HEK293 (cell line): ENCODE data around the gene GMDS.
A peak's percentile ranks its signal among the peaks of the same experiment; 100 is the strongest.

Source experiments
- GLI4 ChIP-seq: fragments of 450-650 bp; formaldehyde crosslinking; IDR thresholded peaks from 2 replicates; pipeline ENCODE4 v1.5.1; 2016; ENCODE audit warnings: missing biosample characterization, missing genetic modification characterization
- KLF16 ChIP-seq: fragments of 450-650 bp; formaldehyde crosslinking; IDR thresholded peaks from 2 replicates; pipeline ENCODE4 v1.5.1; 2017; ENCODE audit warnings: missing biosample characterization, missing genetic modification characterization
- RBAK ChIP-seq: fragments of 450-650 bp; formaldehyde crosslinking; IDR thresholded peaks from 2 replicates; pipeline ENCODE4 v1.5.1; 2016; ENCODE audit warnings: missing biosample characterization, missing genetic modification characterization
- SETDB1 ChIP-seq: IDR thresholded peaks from one replicate; pipeline ENCODE4 v1.6.1; 2017; ENCODE audit warnings: mild to moderate bottlenecking, low read length, moderate library complexity, mixed read lengths; ENCODE audit not compliant: insufficient read length
- SP7 ChIP-seq: fragments of 450-650 bp; formaldehyde crosslinking; IDR thresholded peaks from 2 replicates; pipeline ENCODE4 v1.5.1; 2016; ENCODE audit warnings: missing biosample characterization, missing genetic modification characterization
- ZBTB20 ChIP-seq: fragments of 450-650 bp; formaldehyde crosslinking; IDR thresholded peaks from 2 replicates; pipeline ENCODE4 v1.5.1; 2016; ENCODE audit warnings: missing biosample characterization, missing genetic modification characterization
- ZBTB21 ChIP-seq: fragments of 450-650 bp; formaldehyde crosslinking; IDR thresholded peaks from 2 replicates; pipeline ENCODE4 v1.5.1; 2017; ENCODE audit warnings: missing biosample characterization, missing genetic modification characterization
- ZFP3 ChIP-seq: fragments of 450-650 bp; formaldehyde crosslinking; IDR thresholded peaks from 2 replicates; pipeline ENCODE4 v1.5.1; 2016; ENCODE audit warnings: low read depth, missing biosample characterization, missing genetic modification characterization
- ZNF133 ChIP-seq: fragments of 450-650 bp; formaldehyde crosslinking; IDR thresholded peaks from 2 replicates; pipeline ENCODE4 v1.5.1; 2016; ENCODE audit warnings: missing biosample characterization, missing genetic modification characterization
- ZNF140 ChIP-seq: fragments of 450-650 bp; formaldehyde crosslinking; IDR thresholded peaks from 2 replicates; pipeline ENCODE4 v1.5.1; 2016; ENCODE audit warnings: missing biosample characterization, missing genetic modification characterization
- ZNF221 ChIP-seq: fragments of 450-650 bp; formaldehyde crosslinking; IDR thresholded peaks from 2 replicates; pipeline ENCODE4 v1.5.1; 2017; ENCODE audit warnings: missing biosample characterization, missing genetic modification characterization, borderline replicate concordance
- ZNF335 ChIP-seq: fragments of 450-650 bp; formaldehyde crosslinking; conservative IDR thresholded peaks from 2 replicates; pipeline ENCODE4 v1.5.1; 2016; ENCODE audit warnings: missing biosample characterization, missing genetic modification characterization
- ZNF341 ChIP-seq: fragments of 450-650 bp; formaldehyde crosslinking; IDR thresholded peaks from 2 replicates; pipeline ENCODE4; 2016; ENCODE audit warnings: low read depth, missing biosample characterization, missing genetic modification characterization
- ZNF501 ChIP-seq: fragments of 450-650 bp; formaldehyde crosslinking; IDR thresholded peaks from 2 replicates; pipeline ENCODE4 v1.5.1; 2016; ENCODE audit warnings: missing biosample characterization, missing genetic modification characterization
- ZNF514 ChIP-seq: fragments of 450-650 bp; formaldehyde crosslinking; IDR thresholded peaks from 2 replicates; pipeline ENCODE4 v1.5.1; 2016; ENCODE audit warnings: missing biosample characterization, missing genetic modification characterization
- ZNF518A ChIP-seq: fragments of 450-650 bp; formaldehyde crosslinking; conservative IDR thresholded peaks from 2 replicates; pipeline ENCODE4 v1.5.1; 2016; ENCODE audit warnings: low read depth, missing biosample characterization, missing genetic modification characterization
- ZNF549 ChIP-seq: fragments of 450-650 bp; IDR thresholded peaks from 2 replicates; pipeline ENCODE4 v1.5.1; 2018; ENCODE audit warnings: missing biosample characterization, missing genetic modification characterization, mild to moderate bottlenecking, inconsistent platforms, moderate library complexity
- ZNF792 ChIP-seq: fragments of 450-650 bp; formaldehyde crosslinking; IDR thresholded peaks from 2 replicates; pipeline ENCODE4 v1.5.1; 2016; ENCODE audit warnings: missing biosample characterization, missing genetic modification characterization
- ZSCAN18 ChIP-seq: fragments of 450-650 bp; formaldehyde crosslinking; IDR thresholded peaks from 2 replicates; pipeline ENCODE4 v1.5.1; 2016; ENCODE audit warnings: missing biosample characterization, missing genetic modification characterization
- TF ChIP-seq, protein P1 (sequence below): sonication (generic); formaldehyde crosslinking; IDR thresholded peaks from 2 replicates; pipeline ENCODE4 v1.8.1; 2022; ENCODE audit warnings: mild to moderate bottlenecking, moderate library complexity, missing genetic modification reagents
- TF ChIP-seq, protein P2 (sequence below): fragments of 450-650 bp; formaldehyde crosslinking; IDR thresholded peaks from 2 replicates; pipeline ENCODE4 v1.5.1; 2016; ENCODE audit warnings: missing biosample characterization, missing genetic modification characterization
- TF ChIP-seq, protein P3 (sequence below): fragments of 450-650 bp; formaldehyde crosslinking; IDR thresholded peaks from 2 replicates; pipeline ENCODE4 v1.5.1; 2017; ENCODE audit warnings: missing biosample characterization, missing genetic modification characterization
- TF ChIP-seq, protein P4 (sequence below): fragments of 450-650 bp; formaldehyde crosslinking; conservative IDR thresholded peaks from 2 replicates; pipeline ENCODE4 v1.5.1; 2016; ENCODE audit warnings: low read depth, missing biosample characterization, missing genetic modification characterization
- TF ChIP-seq, protein P5 (sequence below): fragments of 450-650 bp; formaldehyde crosslinking; IDR thresholded peaks from 2 replicates; pipeline ENCODE4 v1.5.1; 2016; ENCODE audit warnings: missing biosample characterization, missing genetic modification characterization

Gene GMDS

GRCh38 chr6:1885576-1886011 is 359.8 kb downstream of the GMDS start (continued):
- TF ChIP-seq, protein P1, sequence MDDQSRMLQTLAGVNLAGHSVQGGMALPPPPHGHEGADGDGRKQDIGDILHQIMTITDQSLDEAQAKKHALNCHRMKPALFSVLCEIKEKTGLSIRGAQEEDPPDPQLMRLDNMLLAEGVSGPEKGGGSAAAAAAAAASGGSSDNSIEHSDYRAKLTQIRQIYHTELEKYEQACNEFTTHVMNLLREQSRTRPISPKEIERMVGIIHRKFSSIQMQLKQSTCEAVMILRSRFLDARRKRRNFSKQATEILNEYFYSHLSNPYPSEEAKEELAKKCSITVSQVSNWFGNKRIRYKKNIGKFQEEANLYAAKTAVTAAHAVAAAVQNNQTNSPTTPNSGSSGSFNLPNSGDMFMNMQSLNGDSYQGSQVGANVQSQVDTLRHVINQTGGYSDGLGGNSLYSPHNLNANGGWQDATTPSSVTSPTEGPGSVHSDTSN: no peak
- TF ChIP-seq ZNF549 (tag by site-specific recombination): no peak
- no peak for TF ChIP-seq ZNF501
- TF ChIP-seq SP7: no peak
- no peak for TF ChIP-seq ZNF341 (tag by site-specific recombination)
- no peak for TF ChIP-seq ZNF335 (tag by site-specific recombination)
- no peak for TF ChIP-seq RBAK (tag by site-specific recombination)
- TF ChIP-seq SETDB1: no peak
- no peak for TF ChIP-seq ZFP3 (tag by site-specific recombination)
- TF ChIP-seq, protein P2, sequence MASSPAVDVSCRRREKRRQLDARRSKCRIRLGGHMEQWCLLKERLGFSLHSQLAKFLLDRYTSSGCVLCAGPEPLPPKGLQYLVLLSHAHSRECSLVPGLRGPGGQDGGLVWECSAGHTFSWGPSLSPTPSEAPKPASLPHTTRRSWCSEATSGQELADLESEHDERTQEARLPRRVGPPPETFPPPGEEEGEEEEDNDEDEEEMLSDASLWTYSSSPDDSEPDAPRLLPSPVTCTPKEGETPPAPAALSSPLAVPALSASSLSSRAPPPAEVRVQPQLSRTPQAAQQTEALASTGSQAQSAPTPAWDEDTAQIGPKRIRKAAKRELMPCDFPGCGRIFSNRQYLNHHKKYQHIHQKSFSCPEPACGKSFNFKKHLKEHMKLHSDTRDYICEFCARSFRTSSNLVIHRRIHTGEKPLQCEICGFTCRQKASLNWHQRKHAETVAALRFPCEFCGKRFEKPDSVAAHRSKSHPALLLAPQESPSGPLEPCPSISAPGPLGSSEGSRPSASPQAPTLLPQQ (tag by site-specific recombination): 0 out of 2 replicates have a peak, but pooled peaks have one; percentile 37
- TF ChIP-seq ZSCAN18 (tag by site-specific recombination): no peak
- no peak for TF ChIP-seq KLF16
- TF ChIP-seq ZNF518A: no peak
- no peak for TF ChIP-seq GLI4
- TF ChIP-seq ZBTB21 (tag by site-specific recombination): no peak
- TF ChIP-seq, protein P3, sequence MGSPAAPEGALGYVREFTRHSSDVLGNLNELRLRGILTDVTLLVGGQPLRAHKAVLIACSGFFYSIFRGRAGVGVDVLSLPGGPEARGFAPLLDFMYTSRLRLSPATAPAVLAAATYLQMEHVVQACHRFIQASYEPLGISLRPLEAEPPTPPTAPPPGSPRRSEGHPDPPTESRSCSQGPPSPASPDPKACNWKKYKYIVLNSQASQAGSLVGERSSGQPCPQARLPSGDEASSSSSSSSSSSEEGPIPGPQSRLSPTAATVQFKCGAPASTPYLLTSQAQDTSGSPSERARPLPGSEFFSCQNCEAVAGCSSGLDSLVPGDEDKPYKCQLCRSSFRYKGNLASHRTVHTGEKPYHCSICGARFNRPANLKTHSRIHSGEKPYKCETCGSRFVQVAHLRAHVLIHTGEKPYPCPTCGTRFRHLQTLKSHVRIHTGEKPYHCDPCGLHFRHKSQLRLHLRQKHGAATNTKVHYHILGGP (tag by site-specific recombination): no peak
- TF ChIP-seq ZNF792 (tag by site-specific recombination): no peak
- TF ChIP-seq ZNF221 (tag by site-specific recombination): no peak
- TF ChIP-seq, protein P4, sequence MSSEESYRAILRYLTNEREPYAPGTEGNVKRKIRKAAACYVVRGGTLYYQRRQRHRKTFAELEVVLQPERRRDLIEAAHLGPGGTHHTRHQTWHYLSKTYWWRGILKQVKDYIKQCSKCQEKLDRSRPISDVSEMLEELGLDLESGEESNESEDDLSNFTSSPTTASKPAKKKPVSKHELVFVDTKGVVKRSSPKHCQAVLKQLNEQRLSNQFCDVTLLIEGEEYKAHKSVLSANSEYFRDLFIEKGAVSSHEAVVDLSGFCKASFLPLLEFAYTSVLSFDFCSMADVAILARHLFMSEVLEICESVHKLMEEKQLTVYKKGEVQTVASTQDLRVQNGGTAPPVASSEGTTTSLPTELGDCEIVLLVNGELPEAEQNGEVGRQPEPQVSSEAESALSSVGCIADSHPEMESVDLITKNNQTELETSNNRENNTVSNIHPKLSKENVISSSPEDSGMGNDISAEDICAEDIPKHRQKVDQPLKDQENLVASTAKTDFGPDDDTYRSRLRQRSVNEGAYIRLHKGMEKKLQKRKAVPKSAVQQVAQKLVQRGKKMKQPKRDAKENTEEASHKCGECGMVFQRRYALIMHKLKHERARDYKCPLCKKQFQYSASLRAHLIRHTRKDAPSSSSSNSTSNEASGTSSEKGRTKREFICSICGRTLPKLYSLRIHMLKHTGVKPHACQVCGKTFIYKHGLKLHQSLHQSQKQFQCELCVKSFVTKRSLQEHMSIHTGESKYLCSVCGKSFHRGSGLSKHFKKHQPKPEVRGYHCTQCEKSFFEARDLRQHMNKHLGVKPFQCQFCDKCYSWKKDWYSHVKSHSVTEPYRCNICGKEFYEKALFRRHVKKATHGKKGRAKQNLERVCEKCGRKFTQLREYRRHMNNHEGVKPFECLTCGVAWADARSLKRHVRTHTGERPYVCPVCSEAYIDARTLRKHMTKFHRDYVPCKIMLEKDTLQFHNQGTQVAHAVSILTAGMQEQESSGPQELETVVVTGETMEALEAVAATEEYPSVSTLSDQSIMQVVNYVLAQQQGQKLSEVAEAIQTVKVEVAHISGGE (tag by site-specific recombination): no peak
- 0 out of 2 replicates have a peak, but pooled peaks have one; percentile 28 for TF ChIP-seq ZBTB20 (tag by site-specific recombination)
- no peak for TF ChIP-seq ZNF514 (tag by site-specific recombination)
- TF ChIP-seq, protein P5, sequence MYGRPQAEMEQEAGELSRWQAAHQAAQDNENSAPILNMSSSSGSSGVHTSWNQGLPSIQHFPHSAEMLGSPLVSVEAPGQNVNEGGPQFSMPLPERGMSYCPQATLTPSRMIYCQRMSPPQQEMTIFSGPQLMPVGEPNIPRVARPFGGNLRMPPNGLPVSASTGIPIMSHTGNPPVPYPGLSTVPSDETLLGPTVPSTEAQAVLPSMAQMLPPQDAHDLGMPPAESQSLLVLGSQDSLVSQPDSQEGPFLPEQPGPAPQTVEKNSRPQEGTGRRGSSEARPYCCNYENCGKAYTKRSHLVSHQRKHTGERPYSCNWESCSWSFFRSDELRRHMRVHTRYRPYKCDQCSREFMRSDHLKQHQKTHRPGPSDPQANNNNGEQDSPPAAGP: no peak
- peak; percentile 94 for TF ChIP-seq ZNF133 (tag by site-specific recombination)
- TF ChIP-seq ZNF140 (tag by site-specific recombination): no peak
- TF ChIP-seq, all 188 proteins: peak for 8
